ENCODE results near the gene PEAK3. TPM values are rescaled to one million over a fixed set of nuclear protein-coding genes. Genes with fewer than 3 reads are reported as not detected.

The PEAK3 gene
- total RNA-seq, 1 donor from 2014 or later = 0.50 TPM

DNA sequence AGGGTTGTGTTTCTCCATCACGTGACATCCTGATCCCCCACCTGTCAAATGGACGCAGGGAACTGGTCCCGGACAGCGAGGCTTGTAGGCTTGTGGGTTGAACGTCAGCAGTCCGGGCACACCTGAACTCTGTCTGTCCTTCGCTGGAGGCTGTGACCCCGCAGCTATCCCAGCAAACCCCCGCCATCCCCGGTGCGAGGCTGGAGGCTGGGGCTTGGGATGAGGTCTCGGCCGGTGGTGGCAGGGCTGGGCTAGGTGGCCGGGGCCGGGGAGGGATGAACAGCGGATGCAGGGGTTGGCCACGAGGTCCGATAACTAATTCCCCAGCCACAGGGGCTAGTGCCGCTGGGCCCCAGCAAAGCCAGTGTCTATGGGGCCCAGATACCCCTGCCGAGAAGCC, 37.6 kb upstream of the PEAK3 start:
- no peak for DNase-seq (ENCODE audit: low spot score)
- TF ChIP-seq, protein P1, sequence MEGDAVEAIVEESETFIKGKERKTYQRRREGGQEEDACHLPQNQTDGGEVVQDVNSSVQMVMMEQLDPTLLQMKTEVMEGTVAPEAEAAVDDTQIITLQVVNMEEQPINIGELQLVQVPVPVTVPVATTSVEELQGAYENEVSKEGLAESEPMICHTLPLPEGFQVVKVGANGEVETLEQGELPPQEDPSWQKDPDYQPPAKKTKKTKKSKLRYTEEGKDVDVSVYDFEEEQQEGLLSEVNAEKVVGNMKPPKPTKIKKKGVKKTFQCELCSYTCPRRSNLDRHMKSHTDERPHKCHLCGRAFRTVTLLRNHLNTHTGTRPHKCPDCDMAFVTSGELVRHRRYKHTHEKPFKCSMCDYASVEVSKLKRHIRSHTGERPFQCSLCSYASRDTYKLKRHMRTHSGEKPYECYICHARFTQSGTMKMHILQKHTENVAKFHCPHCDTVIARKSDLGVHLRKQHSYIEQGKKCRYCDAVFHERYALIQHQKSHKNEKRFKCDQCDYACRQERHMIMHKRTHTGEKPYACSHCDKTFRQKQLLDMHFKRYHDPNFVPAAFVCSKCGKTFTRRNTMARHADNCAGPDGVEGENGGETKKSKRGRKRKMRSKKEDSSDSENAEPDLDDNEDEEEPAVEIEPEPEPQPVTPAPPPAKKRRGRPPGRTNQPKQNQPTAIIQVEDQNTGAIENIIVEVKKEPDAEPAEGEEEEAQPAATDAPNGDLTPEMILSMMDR (IDR thresholded peaks at IDR 0.05) = no peak
- Mint-ChIP-seq H3K27me3 (ENCODE audit: low read depth) (no peaks in the 10 kb centered on the region), H3K27ac (ENCODE audit: unreplicated experiment) (no peak overlapping the region), H3K9me3 (ENCODE audit: low read depth) (peaks cover 7% of the 10 kb centered on the region), H3K4me1 (ENCODE audit: low read depth) (peaks cover 11% of the 10 kb centered on the region), H3K4me3 (ENCODE audit: unreplicated experiment) (no peak overlapping the region), H3K36me3 (ENCODE audit: low read depth) (peaks cover 4% of the 10 kb centered on the region)

DNA sequence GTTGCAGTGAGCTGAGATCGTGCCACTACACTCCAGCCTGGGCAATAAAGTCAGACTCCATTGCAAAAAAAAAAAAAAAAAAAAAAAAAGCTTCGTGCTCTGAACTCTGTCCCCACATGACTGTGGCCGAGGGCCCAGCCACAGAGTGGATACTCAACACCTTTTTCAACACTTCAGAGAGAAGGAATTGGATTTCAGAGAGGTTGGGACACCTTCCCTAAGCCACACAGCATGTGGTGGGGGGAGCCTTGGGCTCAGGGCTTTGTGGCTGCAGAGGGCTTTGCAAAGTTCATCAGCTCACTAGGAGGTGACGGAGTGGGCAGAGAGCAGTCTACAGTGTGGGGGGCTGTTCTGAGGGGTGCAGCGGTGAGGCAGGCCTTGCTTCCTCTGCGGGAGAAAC, 36.9 kb upstream of the PEAK3 start:
- Mint-ChIP-seq H3K36me3 (ENCODE audit: low read depth) (peaks cover 2% of the 10 kb centered on the region), H3K27me3 (ENCODE audit: low read depth) (no peaks in the 10 kb centered on the region), H3K9me3 (ENCODE audit: low read depth) (peaks cover 7% of the 10 kb centered on the region), H3K4me1 (ENCODE audit: low read depth) (peaks cover 11% of the 10 kb centered on the region), H3K4me3 (ENCODE audit: unreplicated experiment) (no peak overlapping the region), H3K27ac (ENCODE audit: unreplicated experiment) (no peak overlapping the region)
- DNase-seq (ENCODE audit: low spot score) = no peak
- TF ChIP-seq, protein P1 (IDR thresholded peaks at IDR 0.05) = no peak

GRCh38 chr19:2317756-2318155, 35.8 kb upstream of the PEAK3 start:
- no peak for DNase-seq (ENCODE audit: low spot score)
- Mint-ChIP-seq H3K27me3 (ENCODE audit: low read depth) (no peaks in the 10 kb centered on the region), H3K4me3 (ENCODE audit: unreplicated experiment) (no peak overlapping the region), H3K36me3 (ENCODE audit: low read depth) (no peaks in the 10 kb centered on the region), H3K27ac (ENCODE audit: unreplicated experiment) (no peak overlapping the region), H3K4me1 (ENCODE audit: low read depth) (peaks cover 11% of the 10 kb centered on the region), H3K9me3 (ENCODE audit: low read depth) (peaks cover 7% of the 10 kb centered on the region)
- TF ChIP-seq, protein P1 (IDR thresholded peaks at IDR 0.05) = no peak

- H3K36me3 Mint-ChIP-seq (ENCODE audit: low read depth) = no peaks in the 10 kb centered on the region
- H3K27me3 Mint-ChIP-seq (ENCODE audit: low read depth) = no peaks in the 10 kb centered on the region
Measured at GRCh38 chr19:2317300-2317699, 35.3 kb upstream of the PEAK3 start.

GRCh38 chr19:2315818-2316353, 33.9 kb upstream of the PEAK3 start:
- Mint-ChIP-seq H3K4me1 (ENCODE audit: low read depth) (peaks cover 11% of the 10 kb centered on the region), H3K9me3 (ENCODE audit: low read depth) (peaks cover 7% of the 10 kb centered on the region), H3K4me3 (ENCODE audit: unreplicated experiment) (no peak overlapping the region), H3K27me3 (ENCODE audit: low read depth) (no peaks in the 10 kb centered on the region), H3K27ac (ENCODE audit: unreplicated experiment) (peak overlapping the region; percentile 54), H3K36me3 (ENCODE audit: low read depth) (no peaks in the 10 kb centered on the region)
- TF ChIP-seq, protein P1 (IDR thresholded peaks at IDR 0.05) = peak; percentile 85
- DNase-seq (ENCODE audit: low spot score) = peak; percentile 90

More at GRCh38 chr19:2317300-2317699, 35.3 kb upstream of the PEAK3 start:
- no peak for DNase-seq (ENCODE audit: low spot score)
- peaks cover 11% of the 10 kb centered on the region for H3K4me1 Mint-ChIP-seq (ENCODE audit: low read depth)
- TF ChIP-seq, protein P1 (IDR thresholded peaks at IDR 0.05) = no peak
- no peak overlapping the region for H3K4me3 Mint-ChIP-seq (ENCODE audit: unreplicated experiment)
- no peak overlapping the region for H3K27ac Mint-ChIP-seq (ENCODE audit: unreplicated experiment)
- peaks cover 7% of the 10 kb centered on the region for H3K9me3 Mint-ChIP-seq (ENCODE audit: low read depth)
